Loucy (cell line): ENCODE measurements around the gene PTPRN2.

Source experiments
- H2AFZ ChIP-seq: fragments of 200-600 bp; sonication (generic); 2 replicates; pipeline ENCODE4 v1.6.0; 2016; ENCODE audit warnings: antibody characterized with exemption, mild to moderate bottlenecking, low read length, moderate library complexity
- H3F3A ChIP-seq: fragments of 200-600 bp; 2 replicates; pipeline ENCODE4 v1.6.0; 2016; ENCODE audit warnings: antibody characterized with exemption, low read depth, mild to moderate bottlenecking
- H3K27me3 ChIP-seq: fragments of 200-600 bp; sonication (generic); 2 replicates; pipeline ENCODE4 v1.6.1; 2014; ENCODE audit warnings: low read length, mild to moderate bottlenecking; ENCODE audit not compliant: insufficient read depth, poor library complexity, severe bottlenecking
- H3K36me3 ChIP-seq: fragments of 200-600 bp; sonication (generic); 2 replicates; pipeline ENCODE4 v1.6.1; 2016; ENCODE audit warnings: low read length; ENCODE audit not compliant: insufficient read depth
- H3K4me1 ChIP-seq: fragments of 200-600 bp; sonication (generic); 2 replicates; pipeline ENCODE4 v1.5.1; 2014; ENCODE audit warnings: low read length, mild to moderate bottlenecking; ENCODE audit not compliant: insufficient read depth, poor library complexity, severe bottlenecking
- H3K4me2 ChIP-seq: fragments of 200-600 bp; sonication (generic); 2 replicates; pipeline ENCODE4 v1.6.0; 2014; ENCODE audit warnings: antibody characterized with exemption, low read length, low read depth, mild to moderate bottlenecking; ENCODE audit not compliant: poor library complexity, severe bottlenecking
- H3K4me3 ChIP-seq: fragments of 200-600 bp; sonication (generic); 2 replicates; pipeline ENCODE4 v1.5.1; 2014; ENCODE audit warnings: low read length, mild to moderate bottlenecking, mixed read lengths; ENCODE audit not compliant: poor library complexity, severe bottlenecking
- H3K79me2 ChIP-seq: fragments of 200-600 bp; sonication (generic); 2 replicates; pipeline ENCODE4 v1.6.1; 2014; ENCODE audit warnings: low read length; ENCODE audit not compliant: insufficient read depth
- H3K9ac ChIP-seq: fragments of 200-600 bp; sonication (generic); 2 replicates; pipeline ENCODE4 v1.6.0; 2014; ENCODE audit warnings: mild to moderate bottlenecking, low read depth, low read length, moderate library complexity; ENCODE audit not compliant: poor library complexity, severe bottlenecking
- H3K9me2 ChIP-seq: fragments of 200-600 bp; sonication (generic); replicated peaks from 2 replicates; pipeline ENCODE4 v1.6.1; 2016; ENCODE audit warnings: low read depth, low read length, mixed read lengths
- H3K9me3 ChIP-seq: fragments of 200-600 bp; sonication (generic); 2 replicates; pipeline ENCODE4 v1.6.1; 2014; ENCODE audit warnings: mild to moderate bottlenecking, antibody characterized with exemption, low read length, low read depth; ENCODE audit not compliant: insufficient read depth
- H4K20me1 ChIP-seq: fragments of 200-600 bp; sonication (generic); 2 replicates; pipeline ENCODE4 v1.6.0; 2014; ENCODE audit warnings: antibody characterized with exemption, low read length, mild to moderate bottlenecking; ENCODE audit not compliant: insufficient read depth, poor library complexity, severe bottlenecking
- CTCF ChIP-seq: fragments of 200-600 bp; sonication (generic); conservative IDR thresholded peaks from 2 replicates; pipeline ENCODE4 v1.5.1; 2014; ENCODE audit warnings: mild to moderate bottlenecking, antibody characterized with exemption, low read length
- EZH2phosphoT487 ChIP-seq: fragments of 200-600 bp; IDR thresholded peaks from 2 replicates; pipeline ENCODE4 v1.6.1; 2018; ENCODE audit warnings: antibody characterized with exemption, mild to moderate bottlenecking, moderate library complexity, borderline replicate concordance

PTPRN2 gene

GRCh38 chr7:157754416-157754790, 833.2 kb downstream of the PTPRN2 start:
- no peaks in the 10 kb centered on the region for H3K36me3 ChIP-seq
- no peaks in the 10 kb centered on the region; the same call in 1 of the 2 replicates for H3K9me3 ChIP-seq
- no peaks in the 10 kb centered on the region for H3K27me3 ChIP-seq
- no peaks in the 10 kb centered on the region for H3K79me2 ChIP-seq
- no peaks in the 10 kb centered on the region for H3F3A ChIP-seq
- no peak overlapping the region for H3K9ac ChIP-seq
- no peak overlapping the region for H3K4me2 ChIP-seq
- TF ChIP-seq CTCF (no peak), EZH2phosphoT487 (no peak)
- H3K4me3 ChIP-seq: no peak overlapping the region
- no peaks in the 10 kb centered on the region for H3K9me2 ChIP-seq
- H4K20me1 ChIP-seq: no peaks in the 10 kb centered on the region
- no peak overlapping the region for H2AFZ ChIP-seq
- no peaks in the 10 kb centered on the region for H3K4me1 ChIP-seq

GRCh38 chr7:157753713-157754415, 833.8 kb downstream of the PTPRN2 start:
- H3K4me1 ChIP-seq: no peaks in the 10 kb centered on the region
- no peak for TF ChIP-seq CTCF
- H3K36me3 ChIP-seq: no peaks in the 10 kb centered on the region
- H3K4me3 ChIP-seq: no peak overlapping the region
- no peaks in the 10 kb centered on the region for H3K9me2 ChIP-seq
- no peak overlapping the region for H3K4me2 ChIP-seq
- no peaks in the 10 kb centered on the region for H3K79me2 ChIP-seq
- no peak overlapping the region for H3K9ac ChIP-seq
- H2AFZ ChIP-seq: no peak overlapping the region
- no peaks in the 10 kb centered on the region for H3F3A ChIP-seq
- H4K20me1 ChIP-seq: no peaks in the 10 kb centered on the region
- H3K9me3 ChIP-seq: no peaks in the 10 kb centered on the region; the same call in 1 of the 2 replicates
- H3K27me3 ChIP-seq: no peaks in the 10 kb centered on the region

DNA sequence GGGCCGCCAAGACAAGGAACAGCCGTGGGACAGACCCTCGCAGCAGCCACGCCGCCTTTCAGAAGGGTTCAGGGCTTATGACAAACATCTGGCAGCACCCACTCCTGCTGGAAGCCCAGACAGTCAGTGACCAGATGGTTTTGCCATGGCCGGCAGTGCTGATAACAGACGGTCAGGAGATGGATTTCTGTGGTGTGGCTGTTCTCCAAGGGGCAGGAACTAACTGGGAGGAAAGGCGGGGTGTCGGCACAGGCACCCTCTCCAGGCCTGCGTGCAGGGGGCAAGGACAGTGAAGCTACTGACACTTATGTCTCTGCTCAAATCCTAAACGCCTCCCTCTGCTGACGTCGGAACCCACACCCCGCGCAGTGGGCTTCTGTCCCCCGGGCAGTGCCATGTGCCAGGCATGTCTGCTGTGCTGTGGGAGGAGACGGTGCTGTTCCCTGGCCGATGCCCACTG, 834.8 kb downstream of the PTPRN2 start:
- no peaks in the 10 kb centered on the region for H3K9me2 ChIP-seq
- H3K36me3 ChIP-seq: no peaks in the 10 kb centered on the region
- no peak for TF ChIP-seq CTCF
- no peak for TF ChIP-seq EZH2phosphoT487
- no peaks in the 10 kb centered on the region for H3K27me3 ChIP-seq
- H3K4me1 ChIP-seq: no peaks in the 10 kb centered on the region
- H3K9ac ChIP-seq: no peak overlapping the region
- H3K4me3 ChIP-seq: no peak overlapping the region
- no peak overlapping the region for H2AFZ ChIP-seq
- H3K79me2 ChIP-seq: no peaks in the 10 kb centered on the region
- H3K4me2 ChIP-seq: no peak overlapping the region
- no peaks in the 10 kb centered on the region for H3F3A ChIP-seq
- no peaks in the 10 kb centered on the region for H3K9me3 ChIP-seq
- no peaks in the 10 kb centered on the region for H4K20me1 ChIP-seq
